ENCODE data around the gene ECHS1.
"Not testable (repeated sequence)": the region's sequence is repeated elsewhere in the genome, so short reads cannot be mapped to it uniquely, and the experiment has no call there.

The ECHS1 gene

DNA sequence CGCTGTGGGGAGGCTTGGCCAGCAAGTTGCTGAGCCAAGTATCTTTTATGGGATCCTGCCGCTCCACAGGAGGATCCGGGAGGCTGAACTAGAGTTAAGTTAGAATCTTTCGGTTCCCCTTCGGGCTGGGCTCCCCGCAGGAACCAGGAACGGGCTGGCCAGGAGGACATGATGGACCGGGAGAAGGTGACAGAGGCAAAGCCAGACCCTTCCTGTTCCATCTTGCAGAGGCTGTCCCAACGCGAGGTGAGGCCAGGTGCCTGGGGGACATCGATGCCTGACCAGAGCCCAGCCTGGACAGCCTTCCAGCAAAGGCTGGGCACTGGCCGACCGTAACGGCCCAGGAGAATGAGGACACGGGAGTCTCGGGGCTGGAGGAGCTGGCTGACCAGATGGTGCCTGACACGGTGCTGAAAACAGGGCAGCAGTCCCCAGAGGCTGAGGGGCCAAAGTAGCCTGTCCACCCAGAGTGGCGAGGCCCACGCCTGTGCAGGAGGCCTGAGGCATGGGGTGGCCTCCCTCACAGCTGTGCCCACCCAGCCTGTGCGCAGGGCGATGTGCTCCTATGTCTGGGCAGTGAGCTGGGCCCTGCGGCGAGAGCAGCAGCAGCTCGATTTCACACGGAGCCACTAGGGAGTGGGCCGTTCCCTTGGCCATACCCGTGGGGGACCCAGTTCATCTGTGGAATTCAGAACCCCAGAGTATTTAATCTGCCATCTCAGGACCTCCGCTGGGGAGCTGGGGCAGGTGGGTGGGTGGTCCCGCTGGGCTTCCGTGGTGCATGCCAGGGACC, 4.1 kb upstream of the ECHS1 start:
- no peak for DNase-seq

DNA sequence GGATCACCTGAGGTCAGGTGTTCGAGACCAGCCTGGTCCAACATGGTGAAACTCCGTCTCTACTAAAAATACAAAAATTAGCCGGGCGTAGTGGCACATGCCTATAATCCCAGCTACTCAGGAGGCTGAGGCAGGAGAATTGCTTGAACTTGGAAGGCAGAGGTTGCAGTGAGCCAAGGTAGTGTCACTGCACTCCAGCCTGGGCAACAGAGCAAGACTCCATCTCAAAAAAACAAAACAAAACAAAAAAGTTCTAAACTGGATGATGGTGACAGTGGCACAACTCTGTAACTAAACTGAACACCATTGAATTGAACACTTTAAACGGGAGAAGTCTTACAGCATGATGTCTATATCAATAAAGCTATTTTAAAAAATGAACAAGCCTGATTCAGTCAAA, 3.0 kb upstream of the ECHS1 start:
- not testable (repeated sequence) for DNase-seq

DNA sequence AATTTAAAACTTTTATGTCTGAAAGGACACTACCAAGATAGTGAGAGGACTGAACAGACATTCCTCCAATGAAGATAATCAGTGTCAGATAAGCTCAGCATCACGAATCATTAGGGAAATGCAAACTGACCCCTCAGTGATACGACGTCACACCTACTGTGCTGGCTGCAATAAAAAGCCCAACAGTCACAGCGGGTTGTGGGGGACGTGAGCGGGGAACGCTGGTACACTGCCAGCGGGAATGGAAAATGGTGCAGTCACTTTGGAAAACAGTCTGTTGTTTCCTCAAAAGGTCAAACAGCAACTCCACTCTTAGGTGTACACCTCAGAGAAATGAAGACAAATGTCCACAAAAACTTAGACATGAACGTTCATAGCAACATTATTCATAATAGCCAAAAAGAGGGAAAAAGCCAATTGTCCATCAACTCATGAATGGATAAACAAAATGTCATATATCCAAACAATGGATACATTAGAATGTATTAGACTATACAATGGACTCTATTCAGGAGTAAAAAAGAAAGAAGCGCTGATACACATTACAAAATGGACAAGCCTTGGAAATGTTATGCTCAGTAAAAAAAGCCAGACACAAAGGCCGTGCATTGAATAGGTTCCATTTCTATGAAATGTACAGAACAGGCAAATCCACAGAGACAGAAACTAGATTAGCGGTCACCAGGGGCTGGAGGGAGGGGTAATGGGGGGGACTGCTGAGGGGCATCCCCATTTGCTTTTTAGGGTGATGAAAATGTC, 2.4 kb upstream of the ECHS1 start:
- no peak for DNase-seq

DNA sequence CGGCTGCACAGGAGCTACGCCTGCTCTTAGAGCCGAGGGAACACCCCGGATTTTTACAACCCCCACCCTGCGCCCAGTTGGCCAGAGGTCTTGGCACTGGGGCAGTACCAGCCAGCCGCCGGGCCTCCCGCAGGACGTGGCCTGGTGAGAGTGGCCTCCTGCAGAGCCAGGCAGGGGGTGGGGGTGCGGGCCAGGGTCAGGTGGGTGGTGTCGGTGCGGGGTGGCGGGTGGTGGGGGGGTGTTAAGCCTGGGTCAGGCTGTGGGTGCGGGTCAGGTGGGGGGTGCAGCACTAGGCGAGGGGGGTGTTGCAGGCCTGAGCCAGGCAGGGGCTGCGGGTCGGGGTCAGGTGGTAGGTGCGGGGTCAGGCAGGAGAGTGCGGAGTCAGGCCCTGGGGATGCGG, 647 bp downstream of the ECHS1 start:
- DNase-seq = no peak

DNA sequence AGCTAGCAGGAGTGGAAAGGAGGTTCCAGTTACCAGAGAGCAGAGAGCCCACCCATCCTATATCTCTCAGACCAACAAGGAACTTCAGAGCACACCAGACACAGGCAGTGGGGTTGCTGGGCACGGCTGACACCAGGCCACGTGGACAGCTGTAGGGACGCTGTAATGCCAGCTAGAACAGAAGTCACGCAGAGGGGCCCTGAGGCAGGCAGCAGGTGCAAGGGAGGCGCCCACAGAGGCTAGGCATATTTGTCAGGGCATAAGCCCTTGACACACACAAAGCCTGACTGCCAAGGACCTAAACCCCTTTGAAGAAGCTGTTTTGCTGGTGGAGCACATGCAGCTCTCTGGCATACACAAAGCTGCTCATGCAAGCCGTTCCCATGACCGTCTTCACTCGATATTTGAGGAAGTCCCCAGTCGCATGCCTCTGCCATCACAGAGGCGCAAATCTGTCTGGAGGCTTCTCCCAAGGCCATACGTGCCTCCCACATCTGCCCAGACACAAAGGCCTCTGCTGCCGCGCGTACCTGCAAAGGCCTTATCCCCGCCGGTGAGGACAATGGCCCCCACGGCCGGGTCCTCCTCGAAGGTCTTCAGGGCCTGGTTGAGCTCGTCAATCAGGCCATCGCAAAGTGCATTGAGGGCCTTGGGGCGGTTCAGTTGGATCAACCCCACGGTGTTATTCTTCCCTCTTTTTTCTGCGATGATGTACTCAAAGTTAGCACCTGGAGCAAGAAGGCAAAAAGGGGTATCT, 2.9 kb downstream of the ECHS1 start:
- no peak for DNase-seq

DNA sequence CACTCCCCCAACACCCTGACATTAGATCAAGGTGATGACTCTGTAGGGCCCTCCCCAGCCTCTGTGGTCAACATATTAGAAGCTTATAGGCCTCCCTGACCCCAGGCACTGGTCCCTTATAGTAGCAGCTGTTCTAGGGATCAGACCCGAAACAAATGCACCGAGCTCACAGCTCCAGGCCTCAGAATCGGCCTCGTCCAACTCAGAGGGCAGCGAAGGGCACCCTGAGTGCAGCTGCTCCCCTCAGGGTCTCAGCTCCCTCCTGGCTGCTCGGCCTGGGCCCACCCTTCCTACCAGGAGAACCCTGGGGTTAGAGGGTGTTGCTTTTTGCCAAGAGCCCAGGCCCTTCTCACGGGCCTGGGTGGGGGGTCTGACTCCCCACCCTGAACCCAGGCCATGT, 5.0 kb downstream of the ECHS1 start:
- no peak for DNase-seq

DNA sequence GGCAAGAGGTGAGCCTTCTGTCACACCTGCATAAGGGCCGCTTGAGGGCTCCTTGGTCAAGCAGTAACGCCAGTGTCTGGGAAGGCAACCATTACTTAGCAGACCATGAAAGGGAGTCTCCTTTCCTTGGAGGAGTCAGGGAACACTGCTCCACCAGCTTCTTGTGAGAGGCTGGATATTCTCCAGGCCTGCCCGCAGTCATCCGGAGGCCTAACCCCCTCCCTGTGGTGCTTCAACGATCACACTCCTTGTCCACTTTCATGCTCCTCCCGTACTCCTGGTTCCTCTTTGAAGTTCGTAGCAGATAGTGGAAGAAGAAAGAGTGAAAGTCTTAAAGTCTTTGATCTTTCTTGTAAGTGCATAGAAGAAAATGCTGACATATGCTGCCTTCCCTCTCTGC, 5.7 kb downstream of the ECHS1 start:
- DNase-seq = not testable (repeated sequence)

DNA sequence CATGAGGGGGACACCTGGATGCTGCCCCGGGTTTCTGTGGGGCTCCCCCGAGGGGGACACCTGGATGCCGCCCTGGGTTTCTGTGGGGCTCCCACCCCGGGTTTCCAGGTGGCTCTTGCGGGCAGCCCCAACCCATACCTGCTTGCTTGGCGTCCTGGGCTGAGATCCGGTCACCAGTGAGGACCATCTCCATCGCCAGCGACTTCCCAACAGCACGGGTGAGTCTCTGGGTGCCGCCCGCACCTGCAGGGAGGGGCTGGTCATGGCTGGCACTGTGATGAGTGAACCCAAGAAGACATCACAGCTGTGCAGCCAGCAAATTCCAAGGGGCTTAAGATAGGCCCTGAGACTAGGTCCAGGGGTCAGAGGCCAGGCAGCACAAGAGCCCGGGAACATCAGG, 6.4 kb downstream of the ECHS1 start:
- no peak for DNase-seq

DNA sequence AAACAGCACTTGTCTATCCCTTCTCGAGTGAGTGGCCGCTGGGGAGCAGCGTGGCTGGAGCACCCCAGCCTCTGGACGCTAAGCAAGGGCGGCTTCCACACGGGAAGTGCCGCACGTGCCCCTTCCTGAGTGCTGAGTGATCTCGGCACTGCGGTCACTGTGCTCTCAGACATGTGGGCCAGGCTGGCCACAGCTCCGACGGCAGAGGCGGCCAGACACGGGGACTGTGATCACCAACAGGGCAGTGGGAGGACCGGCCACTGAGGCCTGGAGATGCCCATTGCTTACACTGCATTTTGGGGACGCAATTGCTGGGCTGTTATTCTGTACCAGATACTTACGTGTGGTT, 7.0 kb downstream of the ECHS1 start:
- no peak for DNase-seq

DNA sequence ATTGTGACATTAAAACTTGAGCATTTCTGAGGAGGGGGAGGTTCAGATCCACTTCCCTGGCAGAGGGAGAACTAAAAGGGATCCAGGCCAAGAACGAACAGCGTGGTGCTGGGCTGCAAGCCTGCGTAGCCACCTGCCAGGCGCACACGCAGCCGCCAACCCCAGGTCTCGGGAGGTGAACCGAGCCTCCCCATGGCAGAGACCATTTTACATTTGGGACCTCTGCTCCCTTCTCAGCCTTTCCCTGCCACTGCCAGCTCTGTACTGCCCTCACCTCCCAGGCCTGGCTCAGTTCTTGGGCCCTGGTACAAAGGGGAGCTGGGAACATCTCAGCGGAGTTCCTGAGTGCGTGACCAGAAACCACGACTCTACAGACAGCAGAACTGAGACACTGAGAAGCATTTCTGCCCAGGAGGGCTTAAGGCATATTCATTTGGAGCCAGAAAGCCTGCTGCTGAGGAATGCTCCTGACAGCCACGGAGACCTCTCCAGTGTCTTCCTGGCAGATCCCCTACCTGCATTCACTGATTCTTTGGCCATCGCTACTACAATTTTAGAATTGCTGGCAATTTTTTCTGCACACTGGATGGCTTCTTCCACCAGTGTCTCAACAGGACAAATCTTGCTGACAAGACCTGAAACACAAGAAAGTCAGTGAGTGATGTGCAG, 7.6 kb downstream of the ECHS1 start:
- DNase-seq = no peak

DNA sequence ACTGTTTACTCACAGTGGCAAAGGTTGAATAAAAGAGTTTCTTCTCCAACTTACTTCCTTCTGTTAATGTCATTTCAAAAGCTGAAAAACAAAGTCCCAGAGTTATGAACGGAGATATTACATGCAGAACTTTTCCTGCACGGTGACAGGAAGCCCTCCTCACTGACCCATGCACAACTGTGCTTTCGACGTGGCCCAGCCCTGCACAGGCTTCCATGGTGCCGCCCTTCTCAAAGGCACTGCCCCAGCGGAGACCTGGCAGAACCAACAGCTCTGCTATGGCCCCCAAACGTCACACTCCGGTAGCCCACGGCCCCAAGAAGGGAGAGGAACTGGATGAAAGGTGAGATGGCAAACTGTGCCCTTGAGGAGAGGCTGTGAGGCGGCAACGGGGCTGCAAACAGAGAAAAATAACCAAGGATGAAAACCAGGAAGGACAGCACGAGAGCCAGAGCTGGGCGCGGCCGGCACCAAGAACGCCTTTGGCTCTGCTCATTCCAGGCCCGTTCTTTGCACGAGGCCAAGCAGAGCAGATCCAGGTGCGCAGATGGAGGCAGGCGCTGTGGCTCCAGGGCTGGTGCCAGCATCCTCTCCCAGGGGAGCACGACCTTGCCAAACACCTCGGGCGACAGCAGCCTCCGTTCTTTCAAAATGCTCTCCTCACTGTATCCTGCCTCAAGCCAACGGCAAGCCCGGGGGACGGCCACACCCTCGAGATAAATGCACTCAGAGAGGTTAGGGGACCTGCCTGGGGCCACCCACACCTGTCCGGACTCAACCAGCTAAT, 8.3 kb downstream of the ECHS1 start:
- DNase-seq = peak; percentile 87

DNA sequence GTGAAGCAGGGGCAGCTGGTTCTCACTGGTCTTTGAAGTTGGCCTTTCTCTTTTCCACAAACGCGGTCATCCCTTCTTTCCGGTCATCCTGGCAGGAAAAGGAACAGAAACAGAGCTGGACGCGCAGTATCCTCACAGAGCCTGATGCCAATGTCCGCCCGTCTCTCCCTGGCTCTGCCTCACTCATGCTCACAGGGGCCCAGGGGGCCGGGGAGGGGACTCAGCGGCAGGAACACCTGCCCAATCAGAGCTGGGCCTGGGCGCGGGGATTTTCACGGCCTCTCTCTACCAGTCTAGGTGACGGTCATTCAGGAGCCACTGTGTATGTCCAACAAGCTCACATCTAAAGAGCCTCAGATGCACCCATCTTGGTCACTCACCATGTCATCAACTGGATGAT, 10.3 kb downstream of the ECHS1 start:
- no peak for DNase-seq

DNA sequence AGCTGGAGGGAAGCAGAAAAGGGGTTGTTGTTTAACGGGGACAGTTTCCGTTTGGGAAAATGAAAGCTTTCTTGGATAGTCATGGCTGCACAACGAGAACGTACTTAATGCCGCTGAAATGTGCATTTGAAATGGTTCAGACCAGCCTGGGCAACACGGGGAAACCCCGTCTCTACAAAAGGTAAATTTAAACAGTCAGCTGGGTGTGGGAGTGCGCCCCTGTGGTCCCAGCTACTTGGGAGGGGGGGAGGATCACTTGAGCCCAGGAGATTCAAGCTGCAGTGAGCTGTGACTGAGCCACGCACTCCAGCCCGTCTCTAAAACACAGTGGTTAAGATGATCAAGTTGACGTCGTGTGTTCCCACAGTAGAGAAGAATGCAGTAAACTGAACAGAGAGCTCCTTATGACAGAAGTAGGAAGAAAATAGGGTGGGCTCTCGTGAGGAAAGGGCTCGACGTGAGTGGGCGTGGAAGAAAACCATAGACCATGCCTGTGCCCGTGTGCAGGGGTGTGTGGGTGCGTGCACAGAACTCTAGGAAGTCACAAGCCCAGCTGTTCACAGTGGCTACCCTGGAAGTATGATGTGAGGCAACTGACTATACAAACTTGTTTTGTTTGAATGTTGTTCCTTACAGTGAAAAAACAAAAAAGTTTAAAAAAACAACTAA, 11.2 kb downstream of the ECHS1 start:
- DNase-seq = no peak

DNA sequence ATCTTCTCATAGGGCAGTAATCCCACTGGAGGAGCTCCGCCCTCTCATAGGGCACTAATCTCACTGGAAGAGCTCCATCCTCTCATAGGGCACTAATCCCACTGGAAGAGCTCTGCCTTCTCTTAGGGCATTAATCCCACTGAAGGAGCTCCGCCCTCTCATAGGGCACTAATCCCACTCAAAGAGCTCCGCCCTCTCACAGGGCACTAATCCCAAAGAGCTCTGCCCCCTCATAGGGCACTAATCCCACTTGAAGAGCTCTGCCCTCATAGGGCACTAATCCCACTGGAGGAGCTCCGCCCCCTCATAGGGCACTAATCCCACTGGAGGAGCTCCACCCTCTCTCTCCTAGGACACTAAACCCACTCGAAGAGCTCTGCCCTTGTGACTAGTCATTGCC, 11.9 kb downstream of the ECHS1 start:
- DNase-seq = no peak

DNA sequence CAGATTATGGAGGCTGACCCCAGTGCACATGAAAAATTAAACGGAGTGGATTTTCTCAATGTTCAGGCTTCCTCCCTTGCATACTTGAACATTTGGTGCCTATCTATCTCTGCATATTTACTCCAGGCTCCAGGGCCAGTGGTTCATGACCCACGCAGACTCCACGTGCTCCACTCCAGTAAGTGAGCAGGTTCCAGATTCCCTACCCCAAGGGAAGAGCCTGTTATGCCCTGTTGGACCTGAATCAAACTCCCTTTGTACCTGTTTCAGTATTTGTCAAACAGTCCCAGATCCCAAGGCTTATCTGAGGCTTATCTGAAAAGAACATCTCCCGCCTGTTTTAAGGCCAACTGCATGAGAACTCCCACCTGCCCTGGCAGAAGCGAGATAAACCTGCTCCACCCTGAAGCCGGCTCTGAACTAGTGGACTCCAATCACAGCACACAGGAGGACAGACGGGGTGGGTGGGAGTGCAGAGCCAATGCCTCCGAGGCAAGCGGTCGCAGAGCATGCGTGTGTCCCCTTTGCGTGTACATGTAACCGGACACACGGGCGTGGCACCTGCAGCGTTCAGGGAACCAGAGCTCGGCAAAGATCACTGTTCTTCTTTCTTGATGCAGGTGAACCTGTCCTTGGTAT, 13.1 kb downstream of the ECHS1 start:
- no peak for DNase-seq

DNA sequence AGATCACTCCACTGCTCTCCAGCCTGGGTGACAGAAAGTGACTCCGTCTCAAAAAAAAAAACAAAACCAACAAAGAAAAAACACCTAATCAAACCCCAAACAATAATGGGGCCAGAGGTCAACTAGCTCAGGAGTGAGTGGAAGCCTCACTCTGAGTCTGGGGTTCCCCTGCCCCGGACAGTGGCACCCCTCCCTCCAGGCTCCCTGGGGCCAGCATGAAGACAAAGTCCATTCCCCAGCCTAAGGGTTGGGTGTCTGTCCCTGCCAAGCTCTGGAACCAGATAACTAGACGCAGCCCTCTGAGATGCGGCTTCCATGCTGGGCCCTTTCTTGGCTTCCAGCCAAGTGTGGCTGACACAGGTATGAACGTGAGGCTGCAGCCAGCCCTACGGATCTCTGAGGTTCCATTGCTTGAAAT, 13.6 kb downstream of the ECHS1 start:
- DNase-seq = peak; percentile 37

DNA sequence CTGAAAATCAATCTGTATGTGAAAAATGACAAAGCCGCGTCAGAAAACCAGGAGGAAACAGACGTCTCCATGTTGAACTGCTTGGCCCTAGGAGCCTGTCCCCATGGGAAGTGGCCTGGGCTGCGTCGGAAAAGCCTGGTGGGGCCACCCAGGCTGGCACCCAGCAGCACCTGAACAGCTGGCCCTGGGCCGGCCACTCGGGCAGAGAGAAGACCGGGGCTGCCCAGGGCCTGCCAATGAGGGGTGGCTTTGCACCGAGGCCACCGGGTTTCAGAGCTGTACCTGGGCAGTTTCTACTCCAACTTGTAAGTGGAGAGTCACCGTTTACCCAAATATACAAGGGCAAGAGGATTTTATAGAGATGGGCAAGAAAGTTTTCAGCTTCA, 14.2 kb downstream of the ECHS1 start:
- no peak for DNase-seq

DNA sequence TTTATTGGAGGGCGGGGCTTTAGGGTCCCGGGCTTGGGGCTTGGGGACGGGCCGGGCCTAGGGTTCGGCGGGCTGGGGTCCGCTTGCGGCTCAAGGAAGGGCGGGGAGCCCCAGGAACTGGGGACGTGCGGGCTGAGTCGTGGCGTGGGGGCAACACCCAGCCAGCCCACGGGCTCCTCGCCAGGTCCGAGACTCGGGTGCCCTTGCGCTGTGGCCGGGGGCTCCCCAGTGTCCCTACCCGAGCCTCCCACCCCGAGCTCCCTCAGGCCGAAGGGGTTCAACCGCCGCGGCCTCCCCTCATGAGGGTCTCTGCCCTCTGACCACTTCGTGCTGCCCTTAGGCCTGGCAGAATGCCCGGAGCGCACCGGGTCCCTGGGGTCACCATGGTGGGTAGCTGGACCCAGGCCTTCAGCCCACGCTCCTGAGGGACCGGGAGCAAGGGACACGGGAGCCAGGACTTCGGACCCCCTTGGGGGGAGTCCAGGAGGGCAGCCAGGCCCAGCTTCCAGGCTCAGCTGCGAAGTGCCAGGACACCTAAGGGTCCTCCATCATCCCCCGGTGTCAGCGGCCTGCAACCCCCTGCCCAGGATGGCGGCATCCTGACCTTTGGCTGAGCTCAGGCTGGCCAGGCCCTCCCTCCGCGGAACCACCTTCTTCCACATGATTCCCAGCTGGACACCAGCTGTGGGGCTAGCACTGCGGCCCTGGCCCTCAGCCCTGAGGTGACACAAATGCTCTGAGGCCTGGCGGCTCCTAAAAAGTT, 14.8 kb downstream of the ECHS1 start:
- no peak for DNase-seq

DNA sequence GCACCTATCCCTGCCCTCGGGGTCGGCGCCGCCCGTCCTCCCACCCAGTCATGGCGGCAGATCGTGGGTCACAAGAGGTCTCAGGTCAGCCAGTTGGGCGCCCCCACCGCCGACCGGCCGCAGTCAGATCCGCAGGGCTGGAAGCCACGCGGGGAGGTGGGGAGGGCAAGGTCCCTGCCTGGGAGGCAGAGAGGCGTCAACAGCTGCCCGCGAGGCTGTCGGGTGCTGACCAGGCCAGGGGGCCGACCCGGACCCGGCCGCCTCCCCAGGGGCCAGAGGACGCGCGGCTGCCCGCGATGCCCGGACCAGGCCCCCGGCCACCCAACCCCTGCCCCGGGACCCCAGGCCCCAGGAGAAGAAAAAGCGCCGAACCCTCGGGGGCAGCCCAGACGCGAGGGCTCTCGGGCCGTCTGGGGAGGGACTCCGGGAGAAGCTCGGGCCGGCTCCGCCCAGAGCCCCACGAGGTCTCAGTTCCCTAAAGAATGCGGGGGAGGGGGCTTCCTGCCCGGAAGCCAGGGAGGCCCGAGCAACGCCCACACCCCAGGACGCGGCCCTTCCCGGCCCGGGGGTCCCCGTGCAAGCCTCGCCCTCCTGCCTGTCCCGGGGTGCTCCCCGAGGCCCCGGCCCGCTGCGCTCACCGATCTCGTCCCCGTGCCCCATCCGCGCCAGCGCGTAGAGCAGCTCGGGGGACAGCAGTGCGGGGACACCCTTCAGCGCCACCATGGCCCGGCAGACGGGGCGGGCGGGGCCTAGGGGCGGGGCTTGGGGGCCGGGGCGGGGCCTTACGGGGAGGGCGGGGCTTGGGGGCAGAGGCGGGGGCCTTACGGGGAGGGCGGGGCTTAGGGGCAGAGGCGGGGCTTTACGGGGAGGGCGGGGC, 15.6 kb downstream of the ECHS1 start, which contains the start of gene FUOM:
TSS of gene FUOM (minus strand) at position 735 of the 877 bp plus-strand sequence. CDS start at position 723, 12 bp downstream.
- peak; percentile 44 for DNase-seq

Data from NCI-H2171 treated with DMSO at 0.1 percent for 48 hours (cell line).